Parathyroid adenoma (tissue), 2 donors: Measurements from ENCODE around the gene SORCS2.

Experiments
- H2AFZ ChIP-seq: fragments of 300-600 bp; sonication (generic); one replicate; pipeline ENCODE4 v1.7.0; 2017; ENCODE audit warnings: antibody characterized with exemption, mild to moderate bottlenecking
- H3K27ac ChIP-seq: fragments of 300-600 bp; sonication (generic); one replicate; pipeline ENCODE4 v1.7.0; 2017
- H3K27me3 ChIP-seq: fragments of 300-600 bp; sonication (generic); one replicate; pipeline ENCODE4 v1.7.0; 2017; ENCODE audit warnings: low read length; ENCODE audit not compliant: control insufficient read depth, insufficient read depth
- H3K36me3 ChIP-seq: fragments of 300-600 bp; sonication (generic); one replicate; pipeline ENCODE4 v1.7.0; 2017; ENCODE audit warnings: low read length; ENCODE audit not compliant: control insufficient read depth, insufficient read depth
- H3K4me1 ChIP-seq: fragments of 300-600 bp; sonication (generic); one replicate; pipeline ENCODE4 v1.7.0; 2017; ENCODE audit warnings: control low read depth
- H3K4me2 ChIP-seq: fragments of 300-600 bp; sonication (generic); one replicate; pipeline ENCODE4 v1.7.0; 2017; ENCODE audit warnings: low read length
- H3K4me3 ChIP-seq: fragments of 300-600 bp; sonication (generic); one replicate; pipeline ENCODE4 v1.7.0; 2017; ENCODE audit warnings: low read depth, low read length
- H3K79me2 ChIP-seq: fragments of 300-600 bp; sonication (generic); one replicate; pipeline ENCODE4 v1.7.0; 2017; ENCODE audit warnings: control low read depth
- H3K9ac ChIP-seq: fragments of 300-600 bp; sonication (generic); one replicate; pipeline ENCODE4 v1.7.0; 2017; ENCODE audit warnings: mild to moderate bottlenecking
- H3K9me3 ChIP-seq: fragments of 300-600 bp; sonication (generic); one replicate; pipeline ENCODE4 v1.7.0; 2017; ENCODE audit warnings: low read length; ENCODE audit not compliant: control insufficient read depth
- TF ChIP-seq, protein P1 (sequence below): fragments of 300-600 bp; sonication (generic); IDR thresholded peaks from one replicate; pipeline ENCODE4 v1.7.0; 2017; ENCODE audit warnings: antibody characterized with exemption, mild to moderate bottlenecking
- donor health status: primary hyperparathyroidism.

Gene SORCS2

DNA sequence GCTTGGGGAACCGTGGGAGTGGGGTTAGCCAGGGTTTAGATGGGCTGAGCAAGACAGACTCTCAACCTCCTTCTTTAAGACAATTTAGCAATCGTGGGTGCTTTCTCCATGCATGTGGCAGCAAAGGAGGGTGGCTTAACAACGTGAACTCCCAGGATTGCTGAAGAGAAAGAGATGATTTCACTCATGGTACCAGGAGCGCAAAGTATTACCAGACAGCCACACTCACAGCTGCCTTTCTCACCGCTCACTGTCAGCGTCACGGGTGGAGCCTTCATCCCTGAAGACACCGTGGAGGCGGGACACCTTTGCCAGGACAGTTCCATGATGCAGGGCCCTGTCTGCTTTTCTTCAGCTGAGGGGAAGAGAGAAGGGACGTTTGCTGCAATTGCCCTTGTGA, 454.8 kb downstream of the SORCS2 start:
- H3K4me2 ChIP-seq = no peak overlapping the region
- TF ChIP-seq, protein P1, sequence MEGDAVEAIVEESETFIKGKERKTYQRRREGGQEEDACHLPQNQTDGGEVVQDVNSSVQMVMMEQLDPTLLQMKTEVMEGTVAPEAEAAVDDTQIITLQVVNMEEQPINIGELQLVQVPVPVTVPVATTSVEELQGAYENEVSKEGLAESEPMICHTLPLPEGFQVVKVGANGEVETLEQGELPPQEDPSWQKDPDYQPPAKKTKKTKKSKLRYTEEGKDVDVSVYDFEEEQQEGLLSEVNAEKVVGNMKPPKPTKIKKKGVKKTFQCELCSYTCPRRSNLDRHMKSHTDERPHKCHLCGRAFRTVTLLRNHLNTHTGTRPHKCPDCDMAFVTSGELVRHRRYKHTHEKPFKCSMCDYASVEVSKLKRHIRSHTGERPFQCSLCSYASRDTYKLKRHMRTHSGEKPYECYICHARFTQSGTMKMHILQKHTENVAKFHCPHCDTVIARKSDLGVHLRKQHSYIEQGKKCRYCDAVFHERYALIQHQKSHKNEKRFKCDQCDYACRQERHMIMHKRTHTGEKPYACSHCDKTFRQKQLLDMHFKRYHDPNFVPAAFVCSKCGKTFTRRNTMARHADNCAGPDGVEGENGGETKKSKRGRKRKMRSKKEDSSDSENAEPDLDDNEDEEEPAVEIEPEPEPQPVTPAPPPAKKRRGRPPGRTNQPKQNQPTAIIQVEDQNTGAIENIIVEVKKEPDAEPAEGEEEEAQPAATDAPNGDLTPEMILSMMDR = no peak
- H3K27ac ChIP-seq = no peak overlapping the region
- no peaks in the 10 kb centered on the region for H3K4me1 ChIP-seq
- H3K4me3 ChIP-seq = no peak overlapping the region
- H3K9me3 ChIP-seq = no peaks in the 10 kb centered on the region
- H3K36me3 ChIP-seq = no peaks in the 10 kb centered on the region
- H3K27me3 ChIP-seq = no peaks in the 10 kb centered on the region
- H2AFZ ChIP-seq = no peak overlapping the region
- H3K9ac ChIP-seq = no peak overlapping the region
- no peaks in the 10 kb centered on the region for H3K79me2 ChIP-seq

DNA sequence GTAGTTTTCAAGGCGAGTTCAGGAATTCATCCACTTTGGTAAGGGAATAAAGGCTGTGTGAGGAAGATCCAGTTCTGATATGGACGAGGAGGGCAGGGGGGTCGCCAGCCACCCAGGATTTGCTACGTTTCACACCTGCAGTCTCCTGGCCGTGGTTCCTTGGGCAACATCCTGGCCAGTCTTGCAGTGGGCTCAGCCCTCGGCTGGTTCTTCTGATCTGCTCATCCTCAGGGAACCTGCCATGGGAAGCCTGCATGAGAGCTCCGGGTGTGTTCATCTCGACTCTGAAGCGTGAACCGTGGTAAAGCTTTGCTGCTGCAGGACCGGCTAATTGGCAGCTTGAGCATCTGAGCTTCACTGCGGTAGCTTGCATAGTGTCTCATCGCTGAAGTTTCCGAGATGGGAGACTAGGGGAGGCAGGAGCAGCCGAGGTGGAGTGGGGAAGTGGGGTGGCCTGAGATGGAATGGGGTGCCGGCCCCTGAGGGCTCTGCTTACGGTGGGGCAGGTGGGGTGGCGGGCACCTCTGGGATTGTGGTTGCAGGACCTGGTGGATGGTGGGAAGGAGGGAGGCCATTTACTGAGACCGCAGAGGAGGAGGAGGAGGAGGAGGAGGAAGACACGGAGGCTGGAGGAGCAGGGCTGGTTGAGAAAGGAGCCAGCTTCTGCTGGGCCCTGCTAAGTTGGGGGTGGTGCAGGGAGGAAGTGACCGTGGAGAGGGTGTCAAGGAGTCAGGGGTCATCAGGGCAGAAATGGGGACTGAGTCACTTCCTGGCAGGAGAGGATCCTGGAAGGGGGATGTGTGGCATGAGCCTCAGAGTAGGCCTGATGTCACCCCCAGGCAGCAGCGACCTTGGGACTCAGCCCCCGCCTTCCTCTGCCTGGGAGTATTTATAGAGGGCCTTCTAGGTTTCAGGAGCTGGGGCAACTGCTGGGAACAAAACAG, 455.5 kb downstream of the SORCS2 start:
- Histone ChIP-seq H3K36me3 (no peaks in the 10 kb centered on the region), H3K27ac (no peak overlapping the region), H3K79me2 (no peaks in the 10 kb centered on the region), H3K4me1 (no peaks in the 10 kb centered on the region), H3K9ac (no peak overlapping the region), H3K9me3 (no peaks in the 10 kb centered on the region), H3K4me2 (no peak overlapping the region), H2AFZ (no peak overlapping the region), H3K4me3 (no peak overlapping the region), H3K27me3 (no peaks in the 10 kb centered on the region)
- TF ChIP-seq, protein P1 = no peak

DNA sequence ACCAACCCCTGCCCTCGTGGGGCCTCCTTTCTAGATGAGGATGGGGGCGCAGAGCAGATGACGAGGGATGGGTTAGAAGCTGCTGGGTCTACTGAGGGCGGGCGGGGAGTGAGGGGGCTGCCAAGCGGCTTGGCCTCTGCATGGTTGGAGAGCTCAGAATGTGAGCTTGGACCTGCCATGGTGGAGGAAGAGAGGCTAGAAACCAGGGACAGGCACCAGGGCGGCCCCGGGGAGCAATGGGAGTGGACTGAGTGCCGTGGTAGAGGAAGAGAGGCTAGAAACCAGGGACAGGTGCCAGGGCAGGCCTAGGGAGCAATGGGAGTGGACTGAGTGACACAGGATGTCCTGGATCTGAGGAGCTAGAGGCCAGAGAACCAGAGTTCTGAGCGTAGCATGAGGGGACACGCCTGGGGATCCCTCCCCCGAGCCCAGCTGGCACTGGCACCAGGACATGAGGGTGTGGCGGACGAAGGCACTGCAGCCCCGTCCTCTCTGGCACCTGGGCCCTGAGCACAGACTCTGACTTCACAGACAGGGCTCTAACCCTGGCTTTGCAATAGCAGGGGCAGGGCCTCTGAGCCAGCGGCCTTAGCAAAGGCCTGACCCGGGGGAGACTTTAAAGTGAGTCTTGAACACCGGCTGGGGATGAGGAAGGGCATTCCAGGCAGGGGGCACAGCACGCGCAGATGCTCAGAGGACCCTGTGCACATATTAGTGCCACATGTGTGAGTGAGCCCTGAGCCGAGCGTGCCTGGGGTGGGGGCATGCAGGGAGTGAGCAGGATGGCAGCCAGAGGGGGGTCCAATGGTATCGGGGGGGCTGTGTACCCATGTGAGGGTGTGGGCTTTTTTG, 456.4 kb downstream of the SORCS2 start:
- Histone ChIP-seq H2AFZ (no peak overlapping the region), H3K79me2 (no peaks in the 10 kb centered on the region), H3K36me3 (no peaks in the 10 kb centered on the region), H3K9ac (no peak overlapping the region), H3K4me3 (no peak overlapping the region), H3K4me2 (no peak overlapping the region), H3K27me3 (no peaks in the 10 kb centered on the region), H3K27ac (no peak overlapping the region), H3K9me3 (no peaks in the 10 kb centered on the region), H3K4me1 (no peaks in the 10 kb centered on the region)
- TF ChIP-seq, protein P1 = no peak

DNA sequence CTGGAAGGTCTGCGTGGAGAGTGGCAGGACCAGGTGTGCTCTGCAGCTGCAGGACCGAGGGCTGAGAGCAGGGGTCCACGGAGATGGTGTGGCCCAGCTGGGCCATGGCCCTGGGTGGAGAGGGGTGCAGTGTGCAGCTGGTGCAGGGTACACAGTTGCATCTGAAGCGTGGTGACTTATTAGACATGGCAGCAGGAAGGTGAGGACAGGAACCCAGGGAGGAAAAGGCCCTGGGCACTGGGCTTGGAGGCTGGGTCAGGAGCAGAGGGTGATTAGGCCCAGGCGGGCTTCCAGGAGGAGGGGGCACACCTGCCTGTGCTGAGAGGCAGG, 457.0 kb downstream of the SORCS2 start:
- Histone ChIP-seq H3K4me3 (no peak overlapping the region), H3K4me1 (no peaks in the 10 kb centered on the region), H3K36me3 (no peaks in the 10 kb centered on the region), H3K4me2 (no peak overlapping the region), H3K27me3 (no peaks in the 10 kb centered on the region), H3K9me3 (no peaks in the 10 kb centered on the region), H3K9ac (no peak overlapping the region), H3K27ac (no peak overlapping the region), H3K79me2 (no peaks in the 10 kb centered on the region), H2AFZ (no peak overlapping the region)
- TF ChIP-seq, protein P1 = no peak
